Heart right ventricle (tissue), 16 donors: Measurements from ENCODE around the gene HNRNPM. TPM values are rescaled to one million over a fixed set of nuclear protein-coding genes. Genes with fewer than 3 reads are reported as not detected.

Experiments used
- ATAC-seq, 8 donors: fragments of 200-7000 bp; cut with Tn5 transposase; one replicate each; pipeline ENCODE4 v1.9.1; 2020; ENCODE audit warnings: mild to moderate bottlenecking in 8 of 8, moderate library complexity in 8 of 8, moderate number of reproducible peaks in 1 of 8
- DNase-seq, 2 donors: peaks; one replicate each; pipeline ENCODE4 v3.0.0-alpha.2; 2020
- H3K27ac ChIP-seq, 10 donors: fragments of 200-600 bp; sonication (generic) in 2 of 10; one replicate each; pipeline versions ENCODE4 v1.5.0 to v1.8.0; 2020 to 2022; ENCODE audit warnings: mild to moderate bottlenecking in 3 of 10
- H3K27me3 ChIP-seq, 7 donors: fragments of 200-600 bp; one replicate each; pipeline ENCODE4 v1.8.0; 2021 to 2022; ENCODE audit warnings: mild to moderate bottlenecking in 2 of 7
- H3K36me3 ChIP-seq, 9 donors: fragments of 200-600 bp; sonication (generic) in 1 of 9; one replicate each; pipeline versions ENCODE4 v1.5.0 to v1.8.0; 2020 to 2022; ENCODE audit warnings: mild to moderate bottlenecking in 2 of 9
- H3K4me1 ChIP-seq, 9 donors: fragments of 200-600 bp; sonication (generic) in 1 of 9; one replicate each; pipeline versions ENCODE4 v1.5.0 to v1.8.0; 2020 to 2022; ENCODE audit warnings: mild to moderate bottlenecking in 4 of 9
- H3K4me3 ChIP-seq, 10 donors: fragments of 200-600 bp; sonication (generic) in 2 of 10; one replicate each; pipeline versions ENCODE4 v1.5.0 to v1.8.0; 2020 to 2022; ENCODE audit warnings: mild to moderate bottlenecking in 7 of 10, moderate library complexity in 2 of 10
- H3K9me3 ChIP-seq, 11 donors: fragments of 200-600 bp in 10 of 11; sonication (generic) in 2 of 11; one replicate each; pipeline versions ENCODE4 v1.5.0 to v1.8.0; 2013 to 2022; ENCODE audit warnings: mild to moderate bottlenecking in 2 of 11, control low read depth in 1 of 11, moderate library complexity in 1 of 11
- WGBS, 2 donors: extraction: QIAGEN DNeasy Blood & Tissue Kit; methylation state at CpG; one replicate each; pipeline ENCODE4 v1.1.7; 2013; ENCODE audit warnings: inconsistent platforms in 1 of 2; 5-methylcytosine and 5-hydroxymethylcytosine counted together
- intact Hi-C, 10 donors: fragments of 100-400 bp; cut with DNase I; formaldehyde crosslinking; loops; one replicate each; pipeline versions ENCODE4 v1.11.1 to v1.14.2; 2022
- polyA plus RNA-seq, 2 donors: library from polyadenylated mRNA; stranded (reverse); fragments of 200-250 nt; gene quantifications; one replicate each; pipeline ENCODE4 v1.2.3, GENCODE V29; 2013
- total RNA-seq, 10 donors: library from RNA; stranded (reverse); fragmentation: NEBNext Ultra II Directional in 3 of 10; extraction: Animal tissue kit (Norgen Biotek cat#: 25700) in 3 of 10; gene quantifications; one replicate each; pipeline versions ENCODE4 v1.2.1 to v1.2.4, GENCODE V29; 2021 to 2023
- TF ChIP-seq, protein P1 (sequence below), 9 donors: fragments of 200-600 bp; sonication (generic) in 2 of 9; IDR thresholded peaks; one replicate each; pipeline versions ENCODE4 v1.5.0 to v1.8.0; 2021 to 2022; ENCODE audit warnings: antibody characterized with exemption in 9 of 9, mild to moderate bottlenecking in 5 of 9, moderate library complexity in 1 of 9
- donor health status: Arrhythmogenic right ventricular cardiomyopathy.
- donor health status: ischemic (EF 13 %, LVEDD 7.1; RV severe dilation, severe dysfunction).
- donor health status: healthy with polysubstance abuse.
- donor health status: DM: no; HTN: yes; CAD: no.
- donor health status: DM: no; HTN: no; CAD: no.
- donor health status: ischemic (EF 25% LVEDD 6.9; RV normal size, moderate dysfunction).
- donor health status: ischemic (EF 25% LVEDD 5.7; RV mildly dilated, moderate dysfunction).
- donor health status: healthy.
- donor health status: DM: yes; HTN: yes; CAD: no.
- donor health status: Ischemic cardiomyopathy.
- donor health status: ischemic (EF 35%, LVEDD 5.7; RV mildly dilated, moderate dysfunction).
- donor health status: nonischemic (EF 11% LVEDD 7.7; RV severe dilation, severe dysfunction).
- donor health status: DM: yes; HTN: yes; CAD: no.
- donor health status: PGD.
- donor health status: ischemic (EF 29% LVEDD 5.4; RV normal size, mild dysfunction).
- donor health status: nonischemic (EF 23%, LVEDD 6.1; RV moderate dilation, normal function).

HNRNPM gene
- total and polyA plus RNA-seq, 12 donors: 48.5 to 127 (median 93.9) TPM

DNA sequence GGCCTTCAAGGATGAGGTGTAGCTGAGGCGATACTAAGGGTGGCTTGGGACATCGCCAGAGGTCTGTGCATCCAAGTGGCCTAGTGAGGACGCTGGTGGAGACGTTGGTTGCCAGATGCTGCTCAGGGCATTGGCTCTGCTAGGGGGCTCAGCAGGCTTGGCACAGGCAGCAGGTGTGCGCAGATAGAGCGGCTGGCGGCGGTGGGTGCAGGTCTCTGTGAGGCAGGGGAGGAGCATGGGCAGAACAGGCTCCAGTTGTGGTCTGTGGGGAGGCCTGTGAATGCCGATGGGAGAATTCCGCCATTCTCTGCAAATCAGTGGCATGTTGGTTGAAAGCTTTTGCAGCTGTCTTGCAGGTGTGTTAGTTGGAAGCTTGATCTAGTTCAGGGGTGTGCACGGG, 36.4 kb downstream of the HNRNPM start:
- DNase-seq (no peak), ATAC-seq (peak in 4 of 8 donors; percentile 18 to 53 (median 28))
- intact Hi-C loops: no loop called here
- 64 to 69% methylated on average over 11 of the region's 11 CpGs for WGBS, 2 donors
- no peak overlapping the region for H3K4me3 ChIP-seq
- H3K4me1 ChIP-seq: peaks cover 14 to 67% (median 51%) of the 10 kb centered on the region in 9 donors
- peaks cover 0 to 97% (median 28%) of the 10 kb centered on the region in 9 donors for H3K36me3 ChIP-seq
- peak overlapping the region in 1 of 10 donors; percentile 10 for H3K27ac ChIP-seq
- no peaks in the 10 kb centered on the region for H3K27me3 ChIP-seq
- TF ChIP-seq, protein P1, sequence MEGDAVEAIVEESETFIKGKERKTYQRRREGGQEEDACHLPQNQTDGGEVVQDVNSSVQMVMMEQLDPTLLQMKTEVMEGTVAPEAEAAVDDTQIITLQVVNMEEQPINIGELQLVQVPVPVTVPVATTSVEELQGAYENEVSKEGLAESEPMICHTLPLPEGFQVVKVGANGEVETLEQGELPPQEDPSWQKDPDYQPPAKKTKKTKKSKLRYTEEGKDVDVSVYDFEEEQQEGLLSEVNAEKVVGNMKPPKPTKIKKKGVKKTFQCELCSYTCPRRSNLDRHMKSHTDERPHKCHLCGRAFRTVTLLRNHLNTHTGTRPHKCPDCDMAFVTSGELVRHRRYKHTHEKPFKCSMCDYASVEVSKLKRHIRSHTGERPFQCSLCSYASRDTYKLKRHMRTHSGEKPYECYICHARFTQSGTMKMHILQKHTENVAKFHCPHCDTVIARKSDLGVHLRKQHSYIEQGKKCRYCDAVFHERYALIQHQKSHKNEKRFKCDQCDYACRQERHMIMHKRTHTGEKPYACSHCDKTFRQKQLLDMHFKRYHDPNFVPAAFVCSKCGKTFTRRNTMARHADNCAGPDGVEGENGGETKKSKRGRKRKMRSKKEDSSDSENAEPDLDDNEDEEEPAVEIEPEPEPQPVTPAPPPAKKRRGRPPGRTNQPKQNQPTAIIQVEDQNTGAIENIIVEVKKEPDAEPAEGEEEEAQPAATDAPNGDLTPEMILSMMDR (IDR thresholded peaks at IDR 0.05): no peak
- H3K9me3 ChIP-seq: no peaks in the 10 kb centered on the region

- H3K27me3 ChIP-seq: no peaks in the 10 kb centered on the region
- H3K36me3 ChIP-seq: peaks cover 0 to 97% (median 33%) of the 10 kb centered on the region in 9 donors
- H3K4me3 ChIP-seq: no peak overlapping the region
- no peaks in the 10 kb centered on the region for H3K9me3 ChIP-seq
- DNase-seq (no peak), ATAC-seq (no peak)
- H3K27ac ChIP-seq: peak overlapping the region in 1 of 10 donors; percentile 10
- intact Hi-C loops: no loop called here
- peaks cover 14 to 63% (median 49%) of the 10 kb centered on the region in 9 donors for H3K4me1 ChIP-seq
- 67 to 69% methylated on average over 6 of the region's 6 CpGs for WGBS, 2 donors
- TF ChIP-seq, protein P1 (IDR thresholded peaks at IDR 0.05): no peak
Measured at GRCh38 chr19:8481616-8482015, 36.8 kb downstream of the HNRNPM start.

GRCh38 chr19:8482696-8483095, 37.9 kb downstream of the HNRNPM start:
- peaks cover 14 to 65% (median 43%) of the 10 kb centered on the region in 9 donors for H3K4me1 ChIP-seq
- peaks cover 0 to 97% (median 43%) of the 10 kb centered on the region in 9 donors for H3K36me3 ChIP-seq
- DNase-seq (no peak), ATAC-seq (no peak)
- intact Hi-C loops: no loop called here
- WGBS, 2 donors: 84 to 88% methylated on average over 11 of the region's 11 CpGs
- no peak overlapping the region for H3K4me3 ChIP-seq
- TF ChIP-seq, protein P1 (IDR thresholded peaks at IDR 0.05): no peak
- no peak overlapping the region for H3K27ac ChIP-seq
- no peaks in the 10 kb centered on the region for H3K9me3 ChIP-seq
- no peaks in the 10 kb centered on the region for H3K27me3 ChIP-seq

- TF ChIP-seq, protein P1 (IDR thresholded peaks at IDR 0.05): no peak
- Histone ChIP-seq H3K4me1 (peaks cover 11 to 65% (median 38%) of the 10 kb centered on the region in 9 donors), H3K27ac (no peak overlapping the region), H3K4me3 (no peak overlapping the region), H3K9me3 (no peaks in the 10 kb centered on the region), H3K27me3 (no peaks in the 10 kb centered on the region), H3K36me3 (peaks cover 0 to 97% (median 48%) of the 10 kb centered on the region in 9 donors)
- ATAC-seq (no peak), DNase-seq (no peak)
- intact Hi-C loops: no loop called here
- 89 to 93% methylated on average over 8 of the region's 8 CpGs for WGBS, 2 donors
Measured at GRCh38 chr19:8483165-8483564, 38.4 kb downstream of the HNRNPM start.
